Measurements from ENCODE around the gene OR2A12. TPM values are rescaled to one million over a fixed set of nuclear protein-coding genes. Genes with fewer than 3 reads are reported as not detected.

Gene OR2A12, protein sequence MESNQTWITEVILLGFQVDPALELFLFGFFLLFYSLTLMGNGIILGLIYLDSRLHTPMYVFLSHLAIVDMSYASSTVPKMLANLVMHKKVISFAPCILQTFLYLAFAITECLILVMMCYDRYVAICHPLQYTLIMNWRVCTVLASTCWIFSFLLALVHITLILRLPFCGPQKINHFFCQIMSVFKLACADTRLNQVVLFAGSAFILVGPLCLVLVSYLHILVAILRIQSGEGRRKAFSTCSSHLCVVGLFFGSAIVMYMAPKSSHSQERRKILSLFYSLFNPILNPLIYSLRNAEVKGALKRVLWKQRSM
- not detected for total RNA-seq
- polyA plus RNA-seq = not detected
- long read RNA-seq, donor 1 = 0 reads
- long read RNA-seq, donor 2 = 0 reads
- long read RNA-seq, donor 3 = 0 reads

DNA sequence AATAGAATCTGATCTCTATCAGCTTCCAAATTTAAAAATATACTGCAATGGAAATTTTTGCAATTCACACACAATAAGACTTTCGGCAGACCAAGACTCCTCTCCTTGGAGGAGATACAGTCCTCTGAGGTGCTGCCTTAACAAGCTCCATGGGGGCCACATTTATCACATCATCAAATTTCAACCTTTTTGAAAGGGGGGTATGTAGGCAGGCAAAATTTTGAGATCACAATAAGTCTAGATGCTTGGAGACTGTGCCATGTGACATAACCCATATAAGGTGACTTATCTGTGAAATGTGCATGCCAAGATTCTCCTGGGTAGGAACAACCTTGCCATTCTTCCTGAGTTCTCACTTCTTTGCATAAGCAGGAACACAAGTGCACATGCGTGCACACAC lies at the start of gene OR2A12:
Gene OR2A12 (plus strand): TSS at position 301 of the 400 bp plus-strand sequence. CDS start 8,830 bp downstream, outside the sequence.
- 81 to 89% (median 86%) methylated on average over 2 of the region's 2 CpGs for WGBS, 4 donors
- Histone ChIP-seq H3K4me3 (no peak within 1 kb of the TSS), H3K9me3 (peaks cover 0 to 8% (median 3%) of the 10 kb centered on the region in 12 donors), H3K4me1 (no peaks in the 10 kb centered on the region), H3K27me3 (no peaks in the 10 kb centered on the region), H3K27ac (no peak within 1 kb of the TSS), H3K36me3 (no peaks in the 10 kb centered on the region)
- ATAC-seq = no peak
- TF ChIP-seq POLR2A (IDR thresholded peaks at IDR 0.05) = no peak
- TF ChIP-seq, protein P1, sequence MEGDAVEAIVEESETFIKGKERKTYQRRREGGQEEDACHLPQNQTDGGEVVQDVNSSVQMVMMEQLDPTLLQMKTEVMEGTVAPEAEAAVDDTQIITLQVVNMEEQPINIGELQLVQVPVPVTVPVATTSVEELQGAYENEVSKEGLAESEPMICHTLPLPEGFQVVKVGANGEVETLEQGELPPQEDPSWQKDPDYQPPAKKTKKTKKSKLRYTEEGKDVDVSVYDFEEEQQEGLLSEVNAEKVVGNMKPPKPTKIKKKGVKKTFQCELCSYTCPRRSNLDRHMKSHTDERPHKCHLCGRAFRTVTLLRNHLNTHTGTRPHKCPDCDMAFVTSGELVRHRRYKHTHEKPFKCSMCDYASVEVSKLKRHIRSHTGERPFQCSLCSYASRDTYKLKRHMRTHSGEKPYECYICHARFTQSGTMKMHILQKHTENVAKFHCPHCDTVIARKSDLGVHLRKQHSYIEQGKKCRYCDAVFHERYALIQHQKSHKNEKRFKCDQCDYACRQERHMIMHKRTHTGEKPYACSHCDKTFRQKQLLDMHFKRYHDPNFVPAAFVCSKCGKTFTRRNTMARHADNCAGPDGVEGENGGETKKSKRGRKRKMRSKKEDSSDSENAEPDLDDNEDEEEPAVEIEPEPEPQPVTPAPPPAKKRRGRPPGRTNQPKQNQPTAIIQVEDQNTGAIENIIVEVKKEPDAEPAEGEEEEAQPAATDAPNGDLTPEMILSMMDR (IDR thresholded peaks at IDR 0.05) = no peak
- intact Hi-C loops (cut with DNase I) = no loop called here
- no peak for DNase-seq

DNA sequence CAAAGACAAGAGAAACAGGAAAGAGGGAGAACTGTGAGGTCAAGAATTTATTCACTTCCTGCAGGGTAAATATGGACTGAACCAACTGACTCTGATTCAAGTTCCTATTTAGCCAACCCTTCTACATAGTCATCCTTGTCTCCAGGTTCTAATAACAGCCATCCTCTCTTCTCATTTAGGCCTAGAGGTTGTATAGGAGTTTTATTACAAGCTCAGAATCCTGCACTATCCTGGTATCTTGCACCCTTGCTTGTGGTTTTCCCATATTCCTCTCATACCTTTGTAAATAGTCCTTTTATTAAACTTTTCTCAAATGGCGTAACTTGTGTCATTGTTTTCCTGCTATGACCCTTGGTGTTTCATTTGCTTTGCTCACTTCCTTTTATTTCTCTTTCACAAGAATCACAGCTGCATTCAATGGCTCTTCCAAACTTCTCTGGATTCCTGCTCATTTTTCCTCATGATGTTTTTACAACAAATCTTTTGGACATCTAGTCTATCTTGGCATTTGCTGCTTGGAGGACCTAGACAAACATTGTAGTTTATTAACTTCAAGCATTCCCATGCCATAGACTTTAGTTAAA lies 49.7 kb upstream of the OR2A12 start:
- H3K27ac ChIP-seq = peak overlapping the region in 7 of 12 donors; percentile 10 to 71 (median 55)

DNA sequence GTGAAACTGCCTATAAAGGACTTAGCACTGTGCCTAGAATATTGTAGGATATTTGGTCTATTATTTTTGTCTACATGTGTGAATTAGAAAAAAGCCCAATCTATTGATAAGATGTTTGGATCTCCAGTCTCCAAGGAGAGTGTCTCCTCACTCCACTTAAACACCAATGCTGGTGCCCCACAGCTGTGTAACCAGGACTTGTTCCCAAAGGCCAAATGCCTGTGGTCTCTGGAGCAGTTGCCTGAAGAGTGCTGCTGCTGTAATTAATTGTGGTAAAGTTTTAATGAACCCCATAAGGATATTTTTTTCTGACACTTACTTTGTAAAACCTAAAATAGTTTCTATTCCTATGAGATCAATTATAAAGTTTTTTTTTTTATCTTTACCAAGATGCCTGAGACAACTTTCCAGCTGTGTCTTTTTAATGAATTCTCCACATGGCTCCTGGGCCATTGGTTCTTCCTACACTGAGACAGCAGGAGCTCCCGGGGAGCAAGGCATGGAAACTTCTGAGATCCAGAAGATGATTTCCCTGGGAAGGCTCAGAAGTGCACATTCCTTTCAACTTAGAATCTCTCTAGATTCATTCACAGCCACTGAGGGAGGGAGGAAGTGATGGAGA lies 48.6 kb upstream of the OR2A12 start:
- peak in 3 of 4 donors; percentile 47 to 77 (median 74) for ATAC-seq
- no peaks in the 10 kb centered on the region for H3K9me3 ChIP-seq
- peak in 3 of 5 donors; percentile 29 to 45 (median 35) for DNase-seq
- intact Hi-C loops (cut with DNase I) = loop anchor here in 2 of 10 donors (10.0 kb wide), 1 partner anchor 87 kb away; the partner anchor contains the start of gene OR2A14 (in 2 of the 2)
- H3K36me3 ChIP-seq = no peaks in the 10 kb centered on the region
- no peaks in the 10 kb centered on the region for H3K27me3 ChIP-seq
- TF ChIP-seq POLR2A (IDR thresholded peaks at IDR 0.05) = no peak
- TF ChIP-seq, protein P1 (IDR thresholded peaks at IDR 0.05) = no peak
- H3K4me1 ChIP-seq = peaks cover 0 to 21% (median 0%) of the 10 kb centered on the region in 12 donors
- WGBS, 4 donors = 33 to 40% (median 37%) methylated on average over 1 of the region's 1 CpG
- no peak overlapping the region for H3K4me3 ChIP-seq
- peak overlapping the region in 5 of 12 donors; percentile 31 to 71 (median 65) for H3K27ac ChIP-seq

More for the DNA sequence above, 49.7 kb upstream of the OR2A12 start:
- ATAC-seq (peak in 1 of 4 donors; percentile 42), DNase-seq (no peak)
- no peak overlapping the region for H3K4me3 ChIP-seq
- TF ChIP-seq, protein P1 (IDR thresholded peaks at IDR 0.05) = no peak
- TF ChIP-seq POLR2A (IDR thresholded peaks at IDR 0.05) = no peak
- H3K27me3 ChIP-seq = no peaks in the 10 kb centered on the region
- H3K9me3 ChIP-seq = no peaks in the 10 kb centered on the region
- H3K36me3 ChIP-seq = no peaks in the 10 kb centered on the region
- intact Hi-C loops (cut with DNase I) = loop anchor here in 2 of 10 donors (10.0 kb wide), 1 partner anchor 88 kb away; the partner anchor contains the start of gene OR2A14 (in 2 of the 2)
- H3K4me1 ChIP-seq = peaks cover 0 to 21% (median 0%) of the 10 kb centered on the region in 12 donors
- 2 to 65% (median 33%) methylated on average over 1 of the region's 1 CpG for WGBS, 4 donors
